Measurements from ENCODE around the gene HOXC10.

Gene HOXC10

DNA sequence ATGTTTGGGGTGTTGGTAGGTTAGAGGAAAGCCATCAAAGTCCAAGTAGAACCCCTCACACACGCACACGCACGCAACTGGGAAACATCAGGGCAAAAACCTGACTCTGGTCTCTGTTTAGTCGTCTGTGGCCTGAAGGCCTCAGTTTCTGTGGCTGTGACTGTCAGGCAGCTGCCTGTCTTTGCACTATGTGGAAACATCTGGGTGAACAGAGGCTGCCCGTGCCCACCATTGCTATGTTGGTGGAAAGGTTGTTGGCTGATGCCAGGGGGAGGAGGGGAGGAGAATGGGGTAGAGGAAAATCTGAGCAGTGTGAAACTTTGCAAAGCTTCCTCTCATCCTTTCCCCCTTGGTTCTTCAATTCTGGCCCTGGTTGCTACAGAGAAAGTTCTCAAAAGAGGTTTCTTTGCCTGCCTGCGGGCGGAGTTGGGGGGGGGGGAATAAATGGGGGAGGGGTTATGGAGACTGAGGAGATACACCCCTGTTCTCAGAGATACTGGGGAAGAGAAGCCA is 7.5 kb downstream of the HOXC10 start:
- DNase-seq (ENCODE audit: low spot score), result no peak

DNA sequence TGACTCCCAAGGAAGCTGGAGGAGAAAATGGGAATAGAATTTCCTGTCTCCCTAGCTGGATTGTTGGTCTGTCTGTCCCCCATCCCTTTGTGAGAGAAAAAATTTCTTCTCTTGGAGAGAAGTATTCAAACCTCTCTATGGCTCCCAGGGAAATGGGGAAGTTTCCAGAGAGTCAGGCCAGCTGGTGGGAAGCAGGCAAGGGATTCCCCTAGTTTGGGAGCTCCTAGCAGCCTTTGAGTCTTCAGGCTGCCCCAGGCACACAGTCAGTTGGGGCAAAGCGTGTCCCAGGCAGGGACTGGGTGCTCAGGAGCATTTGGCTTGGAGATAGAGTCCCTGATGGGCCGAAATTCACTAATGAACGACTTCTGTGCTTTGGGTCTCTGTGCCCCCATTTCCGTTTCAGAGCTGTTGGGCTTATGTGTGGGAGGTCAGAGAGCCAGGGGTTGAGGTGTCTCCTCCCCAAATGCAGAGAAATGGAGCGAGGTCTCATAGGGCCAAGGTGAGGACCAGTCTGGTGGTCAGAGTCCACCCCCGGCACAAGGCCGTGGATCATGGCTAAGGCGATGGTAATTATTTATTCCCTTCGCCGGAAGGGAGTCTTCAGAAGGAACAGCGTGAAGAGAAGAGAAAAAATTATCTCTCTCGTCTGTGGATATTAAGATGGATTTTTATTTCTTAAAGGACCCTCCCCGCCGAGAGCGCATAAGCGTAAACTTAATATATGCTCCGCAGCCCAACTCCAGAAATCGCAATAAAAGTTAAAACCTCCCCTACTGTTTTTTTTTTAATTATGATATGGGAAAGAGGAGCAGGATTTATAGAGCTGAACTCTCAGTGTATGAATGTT is 8.4 kb downstream of the HOXC10 start:
- DNase-seq (ENCODE audit: low spot score), result no peak

DNA sequence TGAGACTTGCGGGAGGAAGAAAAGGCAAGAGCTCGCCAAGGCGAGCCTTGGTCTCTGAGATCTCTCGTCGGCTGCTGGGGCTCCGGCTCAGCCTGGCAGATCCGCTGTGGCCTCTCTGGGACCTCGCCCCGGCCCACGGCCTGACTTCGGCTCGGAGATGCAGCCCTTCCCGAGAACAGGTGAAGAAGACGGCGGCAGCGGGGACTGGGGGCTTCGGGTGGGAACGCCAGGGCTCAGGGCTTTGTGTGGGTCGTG is 9.0 kb downstream of the HOXC10 start:
- no peak for DNase-seq (ENCODE audit: low spot score)

DNA sequence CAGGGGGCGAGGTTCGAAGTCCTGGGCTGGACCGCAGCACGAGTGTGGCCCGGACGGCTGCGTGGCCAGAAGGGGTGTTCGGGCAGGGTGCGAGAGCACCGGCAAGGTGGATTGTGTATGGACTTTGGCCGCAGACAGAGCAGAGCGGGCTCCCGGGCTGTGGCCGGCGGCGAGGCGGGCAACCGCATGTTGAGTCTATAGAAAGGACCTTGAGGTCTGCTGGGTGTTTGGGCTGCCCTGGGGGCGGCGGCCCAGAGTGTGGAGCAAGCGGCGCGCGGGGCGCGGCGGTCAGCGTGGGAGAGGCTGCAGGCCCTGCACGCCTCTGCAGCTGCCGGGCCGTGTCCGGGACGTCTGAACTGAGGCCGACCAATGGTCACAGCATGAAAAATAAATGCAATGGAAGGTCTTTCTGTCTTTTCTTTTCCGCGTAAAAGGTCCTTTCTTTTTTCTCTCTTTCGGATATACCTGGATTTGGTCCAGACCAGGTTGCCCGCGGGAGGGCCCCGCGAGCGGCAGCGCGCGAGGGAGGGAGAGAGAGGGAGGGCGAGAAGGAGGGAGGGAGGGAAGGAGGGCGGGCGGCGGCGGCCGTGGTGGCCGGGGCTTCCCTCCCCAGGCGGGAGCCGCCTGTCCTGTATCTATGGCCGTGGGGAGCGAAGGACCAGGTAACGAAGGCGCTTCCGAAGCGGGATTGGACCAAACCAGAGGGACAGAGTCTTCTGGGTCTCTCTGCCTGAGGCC is 9.5 kb downstream of the HOXC10 start:
- DNase-seq (ENCODE audit: low spot score), result peak; percentile 22

DNA sequence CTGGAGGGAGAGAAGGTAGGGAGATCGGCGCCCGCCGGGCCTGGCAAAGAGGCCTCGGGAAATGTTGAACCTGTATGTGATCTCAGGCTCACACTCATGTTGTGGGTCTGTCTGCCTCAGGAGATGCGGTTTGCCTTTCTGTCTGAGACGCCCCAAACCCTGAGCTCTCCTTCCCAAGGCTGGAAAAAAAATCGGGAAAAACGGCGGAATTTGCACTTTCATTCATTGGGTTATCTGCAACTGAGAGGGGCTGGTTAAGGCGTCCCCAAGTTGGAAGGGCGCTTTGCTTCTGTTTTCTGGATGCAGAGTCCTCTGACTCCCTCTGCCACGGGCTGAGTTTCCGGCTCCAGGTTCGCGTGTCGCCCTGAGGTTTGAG is 10.0 kb downstream of the HOXC10 start:
- no peak for DNase-seq (ENCODE audit: low spot score)

DNA sequence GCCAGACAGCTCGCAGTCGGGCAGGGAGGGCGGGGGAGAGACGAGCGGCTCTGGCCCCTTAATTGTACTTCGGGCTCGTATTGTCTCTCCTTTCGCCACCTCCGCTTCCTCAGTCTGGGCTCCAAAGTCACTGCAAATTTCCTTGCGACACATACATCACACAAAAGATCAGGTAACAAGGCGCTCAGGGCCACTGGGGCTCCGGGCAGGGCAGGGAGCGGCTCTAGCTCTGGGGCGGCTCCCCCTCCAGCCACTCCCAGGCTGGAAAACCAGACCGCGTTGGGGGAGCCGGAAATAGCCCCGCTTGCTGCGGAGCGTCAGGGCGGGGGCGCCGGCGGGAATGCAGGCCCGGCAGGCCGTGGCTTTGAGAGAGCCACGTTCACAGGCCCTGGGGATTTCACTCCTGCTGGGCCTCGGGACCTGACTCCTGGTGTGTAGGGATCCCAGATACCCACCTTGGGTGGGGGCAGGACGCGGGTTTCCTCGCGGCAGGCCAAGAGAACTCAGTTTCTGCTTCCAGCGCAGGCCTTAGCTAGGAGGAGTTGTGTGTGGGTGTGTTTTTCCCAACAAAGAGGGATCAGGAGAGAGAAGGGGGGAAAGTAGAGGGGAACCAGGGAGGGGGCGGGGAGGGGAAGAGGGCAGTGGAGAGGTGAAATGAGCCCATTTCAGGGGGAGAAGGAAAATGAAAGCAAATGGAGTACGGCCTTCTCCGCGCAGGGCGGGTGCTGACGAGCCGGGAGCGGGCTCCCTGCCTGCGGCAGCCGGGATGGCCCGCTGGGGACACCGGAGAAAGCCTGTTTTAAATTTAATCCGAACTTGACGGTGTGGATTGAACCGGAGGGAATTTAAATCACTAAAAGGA is 10.7 kb downstream of the HOXC10 start:
- DNase-seq (ENCODE audit: low spot score), result peak; percentile 84

DNA sequence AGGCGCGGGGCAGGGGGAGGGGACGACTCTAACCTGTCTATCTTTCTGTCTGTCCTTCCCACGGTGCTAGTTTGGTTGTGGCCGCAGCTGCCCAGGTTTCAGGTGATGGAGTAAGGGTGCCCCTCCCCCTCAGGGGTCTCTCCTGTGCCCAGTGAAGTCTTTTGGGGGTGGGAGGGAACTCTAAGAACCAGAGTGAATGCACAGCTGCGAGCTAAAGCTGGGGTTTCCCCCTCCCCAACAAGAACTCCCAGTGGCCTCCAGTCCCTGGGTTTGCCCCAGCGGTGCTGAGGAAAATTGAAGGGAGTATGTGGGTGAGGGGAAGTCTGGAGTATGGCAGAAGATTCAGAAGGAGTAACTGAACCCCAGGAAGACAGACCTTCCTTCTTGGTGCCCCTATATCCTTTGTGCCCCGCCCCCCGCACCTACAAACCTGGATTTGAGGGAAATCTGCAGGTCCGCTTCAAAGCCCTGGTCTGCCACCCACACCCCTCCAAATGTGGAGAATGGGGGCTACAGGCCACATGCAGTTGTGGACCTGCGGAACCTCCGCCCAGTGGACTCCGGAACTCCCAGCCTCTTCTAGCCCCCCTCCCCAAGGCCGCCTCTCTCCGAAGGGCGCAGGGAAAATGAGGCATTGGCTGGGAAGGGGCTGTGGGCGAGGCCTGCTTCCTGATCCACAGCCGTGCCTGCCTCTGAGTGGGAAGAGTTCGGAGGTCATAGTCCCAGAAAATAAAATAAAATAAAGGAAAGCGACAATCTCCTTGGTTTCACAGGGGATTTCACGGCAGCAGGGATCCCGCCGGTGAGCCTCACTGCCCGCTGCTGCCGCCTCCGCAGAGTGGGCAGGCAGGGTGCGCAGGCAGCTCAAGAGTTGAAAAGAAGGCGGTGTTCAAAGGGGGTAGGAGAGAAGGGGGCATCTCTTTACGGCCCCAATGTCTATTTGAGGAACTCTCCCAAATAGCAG is 11.6 kb downstream of the HOXC10 start:
- DNase-seq (ENCODE audit: low spot score), result peak; percentile 49

DNA sequence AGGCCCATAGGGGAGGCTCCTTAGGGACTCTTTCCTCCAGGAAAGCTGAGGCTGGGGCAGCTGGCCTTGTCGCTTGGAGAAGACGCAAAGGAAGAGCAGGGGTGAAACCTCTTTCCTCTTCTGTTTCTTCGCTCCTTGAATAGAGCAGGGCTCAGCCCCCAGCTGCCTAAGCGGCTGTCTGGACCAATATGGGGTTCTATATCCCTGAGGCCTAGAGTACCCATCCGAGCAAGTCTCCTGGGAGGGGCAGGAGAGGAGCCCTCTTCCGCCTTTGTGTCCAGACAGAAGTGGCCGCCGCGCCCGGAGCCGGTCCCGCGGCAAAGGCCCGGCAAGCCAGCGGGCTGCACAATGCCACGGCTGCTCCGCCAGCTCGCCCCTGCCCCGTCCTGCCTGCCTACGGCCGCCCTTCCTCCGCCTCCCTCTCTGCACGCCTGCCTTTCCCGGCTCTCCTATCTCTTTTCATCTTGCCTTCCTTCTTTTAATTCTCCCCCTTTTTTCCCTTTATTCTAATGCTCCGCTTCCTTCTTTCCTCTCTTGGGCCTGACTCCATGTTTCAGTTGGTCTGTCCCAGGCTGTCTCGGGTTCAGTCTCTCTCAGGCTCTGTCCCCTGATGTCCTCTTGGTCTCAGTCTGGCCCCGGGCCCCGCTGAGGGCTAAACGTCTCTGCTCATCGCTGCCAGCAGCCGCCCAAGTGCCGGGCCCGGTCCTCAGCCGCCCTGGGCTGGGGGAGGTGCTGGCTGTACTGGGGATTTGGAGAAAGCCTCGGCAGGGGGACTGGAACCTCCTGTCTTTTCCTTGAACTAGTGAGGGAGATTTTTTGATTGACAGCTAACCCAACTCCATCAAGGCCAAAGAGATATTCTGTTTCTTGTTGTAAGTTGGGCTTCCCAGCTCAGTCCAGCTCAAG is 12.5 kb downstream of the HOXC10 start:
- no peak for DNase-seq (ENCODE audit: low spot score)

DNA sequence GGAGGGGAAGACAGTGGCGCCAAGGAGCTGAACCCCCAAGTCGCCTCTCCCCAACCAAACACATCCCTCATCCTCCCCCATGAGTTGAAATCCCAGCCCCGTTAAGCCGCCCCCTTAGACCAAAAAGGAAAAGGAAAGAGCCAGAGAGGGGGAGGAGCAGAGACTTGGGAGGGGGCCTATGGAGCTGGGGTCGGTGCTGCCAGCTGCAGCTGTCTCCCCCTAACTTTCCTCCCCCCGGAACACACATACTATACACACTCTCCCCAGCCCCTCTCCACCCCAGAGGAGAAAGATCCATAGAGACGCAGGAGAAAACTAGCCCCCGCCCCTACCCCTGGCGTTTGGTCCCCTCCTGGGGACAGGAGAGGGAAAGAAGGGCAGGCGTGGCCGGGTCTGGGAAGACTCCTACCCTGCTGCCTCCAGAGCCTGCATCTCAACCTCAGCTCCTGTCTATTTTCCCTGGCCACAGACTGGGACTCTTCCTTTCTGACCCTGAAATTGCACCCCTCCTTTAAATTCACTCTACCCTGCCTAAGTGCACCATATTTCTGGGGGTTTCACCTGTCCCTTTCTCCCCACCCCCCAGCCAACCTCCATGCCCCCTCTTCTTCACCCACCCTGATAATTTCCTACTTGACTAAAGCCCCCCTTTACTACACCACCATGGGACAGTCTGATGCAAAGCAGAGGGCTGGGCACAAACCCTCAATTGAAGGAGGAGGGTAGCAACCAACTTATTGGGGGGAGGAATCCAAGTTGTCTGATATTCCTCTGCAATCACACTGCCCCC is 13.4 kb downstream of the HOXC10 start:
- no peak for DNase-seq (ENCODE audit: low spot score)

DNA sequence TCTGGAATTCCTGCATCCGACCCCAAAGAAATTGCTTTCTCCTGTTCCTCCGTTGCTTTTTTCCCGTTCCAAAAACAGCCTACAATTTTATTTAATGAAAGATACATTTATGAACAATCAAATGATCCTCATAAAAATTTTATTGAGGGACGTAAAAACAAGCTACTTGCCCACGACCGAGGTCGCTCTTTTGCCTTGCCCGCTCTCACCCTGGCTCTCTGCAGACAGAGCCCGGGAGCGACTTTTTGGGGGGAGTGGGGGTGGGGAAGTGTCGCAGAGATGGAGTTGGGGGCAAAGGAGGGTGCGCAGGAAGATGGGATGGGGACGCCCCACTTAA is 13.9 kb downstream of the HOXC10 start:
- no peak for DNase-seq (ENCODE audit: low spot score)

DNA sequence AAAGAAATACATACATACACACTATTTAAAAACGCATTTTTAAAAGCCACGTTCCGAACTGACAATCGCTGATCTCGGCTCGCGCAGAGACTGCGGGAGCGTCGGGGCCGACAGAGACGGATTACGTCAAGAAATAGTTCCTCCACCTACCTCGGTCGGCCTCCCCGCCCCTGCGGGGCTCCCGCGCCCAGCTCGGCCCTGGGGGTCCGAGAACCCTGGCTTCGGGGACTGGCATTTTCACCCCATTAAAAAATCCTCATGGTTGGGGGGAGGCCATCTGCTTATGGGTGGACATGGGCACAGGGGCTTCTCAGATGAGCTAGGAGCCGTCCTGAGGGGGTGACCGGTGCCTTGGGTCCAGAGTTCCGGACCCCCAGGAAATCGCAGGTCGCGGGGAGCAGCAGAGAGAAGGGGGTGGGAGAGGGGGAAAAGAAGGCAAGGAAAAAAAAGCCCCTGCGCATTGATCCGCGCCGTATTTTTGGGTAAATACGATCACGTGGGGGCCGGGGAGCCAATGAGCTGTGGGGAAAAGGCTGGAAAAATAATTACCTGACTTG is 14.7 kb downstream of the HOXC10 start:
- DNase-seq (ENCODE audit: low spot score), result no peak

DNA sequence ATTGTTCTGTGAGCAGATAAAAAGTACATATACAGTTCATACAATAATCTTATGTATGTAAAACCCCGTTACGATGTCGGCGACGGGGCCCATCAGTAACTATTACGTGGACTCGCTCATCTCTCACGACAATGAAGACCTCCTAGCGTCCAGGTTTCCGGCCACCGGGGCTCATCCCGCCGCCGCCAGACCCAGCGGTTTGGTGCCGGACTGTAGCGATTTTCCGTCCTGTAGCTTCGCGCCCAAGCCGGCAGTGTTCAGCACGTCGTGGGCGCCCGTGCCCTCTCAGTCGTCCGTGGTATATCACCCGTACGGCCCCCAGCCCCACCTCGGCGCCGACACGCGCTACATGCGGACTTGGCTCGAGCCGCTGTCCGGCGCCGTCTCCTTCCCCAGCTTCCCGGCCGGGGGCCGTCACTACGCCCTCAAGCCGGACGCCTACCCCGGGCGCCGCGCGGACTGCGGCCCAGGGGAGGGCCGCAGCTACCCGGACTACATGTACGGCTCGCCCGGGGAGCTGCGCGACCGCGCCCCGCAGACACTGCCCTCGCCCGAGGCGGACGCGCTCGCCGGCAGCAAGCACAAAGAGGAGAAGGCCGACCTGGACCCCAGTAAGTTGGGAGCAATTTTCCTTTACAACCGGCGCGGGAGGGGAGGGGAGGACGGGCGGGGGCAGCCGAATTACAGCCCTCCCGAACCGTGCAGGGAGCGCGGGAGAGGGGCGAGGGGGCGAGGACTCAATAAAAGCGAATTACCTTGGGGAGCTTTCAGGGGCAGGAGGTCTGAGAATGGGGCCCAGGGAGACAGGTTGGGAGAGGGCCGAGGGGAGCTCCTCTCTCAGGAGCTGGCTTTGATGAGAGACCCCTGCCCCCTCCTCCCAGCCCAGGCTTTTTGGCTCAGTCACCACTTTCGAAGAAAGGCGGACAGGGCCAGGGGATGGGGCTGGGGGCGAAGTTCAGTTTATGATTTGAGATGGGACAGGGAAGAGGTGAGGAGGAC is 15.5 kb downstream of the HOXC10 start, which contains the start of gene HOXC9:
Gene HOXC9, plus strand, starts transcription at position 46 of the 999 bp plus-strand sequence. Its CDS starts 28 bp downstream, at position 74.
- no peak for DNase-seq (ENCODE audit: low spot score)

DNA sequence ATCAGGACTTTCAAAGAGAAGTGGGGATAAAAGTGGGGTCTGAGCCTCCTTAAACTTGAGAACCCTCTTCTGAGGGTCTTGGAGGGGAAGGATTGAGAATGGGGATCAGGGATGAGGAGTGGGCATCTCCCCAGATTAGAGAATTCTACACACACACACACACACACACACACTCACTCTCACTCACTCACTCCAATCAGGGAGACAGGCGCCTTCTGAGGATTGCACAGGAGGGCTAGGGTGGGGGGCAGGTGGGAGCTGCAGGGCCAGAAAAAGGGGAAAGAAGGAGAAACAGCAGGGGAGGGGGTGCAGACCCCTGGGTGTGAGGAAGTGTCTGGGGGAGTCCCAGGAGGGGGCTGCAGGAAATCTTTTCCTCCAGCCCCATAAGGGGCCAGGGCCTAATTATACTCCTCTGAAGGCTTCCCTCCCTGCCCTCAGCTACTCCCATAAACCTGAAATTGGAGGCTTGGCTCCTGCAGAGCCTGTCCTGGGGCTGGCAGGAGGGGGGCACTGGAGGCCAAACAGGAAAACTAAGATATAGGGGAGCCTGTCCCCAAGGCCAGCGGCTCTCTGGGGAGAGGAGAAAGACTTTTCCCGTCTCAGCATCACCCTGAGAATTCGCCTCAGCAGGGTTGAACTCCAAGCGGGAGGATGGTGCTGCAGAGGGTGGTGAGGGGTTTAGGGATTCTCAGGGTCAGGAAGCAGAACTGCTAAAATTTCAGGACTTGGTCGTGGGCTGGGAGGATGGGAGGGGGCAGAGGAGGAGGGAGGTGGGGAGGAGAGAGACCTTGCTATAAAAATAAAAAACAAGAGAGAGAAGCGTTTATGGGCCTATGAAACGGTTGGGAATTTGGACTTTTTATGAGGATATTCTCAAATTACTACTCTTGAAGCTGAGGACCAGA is 16.6 kb downstream of the HOXC10 start:
- no peak for DNase-seq (ENCODE audit: low spot score)

DNA sequence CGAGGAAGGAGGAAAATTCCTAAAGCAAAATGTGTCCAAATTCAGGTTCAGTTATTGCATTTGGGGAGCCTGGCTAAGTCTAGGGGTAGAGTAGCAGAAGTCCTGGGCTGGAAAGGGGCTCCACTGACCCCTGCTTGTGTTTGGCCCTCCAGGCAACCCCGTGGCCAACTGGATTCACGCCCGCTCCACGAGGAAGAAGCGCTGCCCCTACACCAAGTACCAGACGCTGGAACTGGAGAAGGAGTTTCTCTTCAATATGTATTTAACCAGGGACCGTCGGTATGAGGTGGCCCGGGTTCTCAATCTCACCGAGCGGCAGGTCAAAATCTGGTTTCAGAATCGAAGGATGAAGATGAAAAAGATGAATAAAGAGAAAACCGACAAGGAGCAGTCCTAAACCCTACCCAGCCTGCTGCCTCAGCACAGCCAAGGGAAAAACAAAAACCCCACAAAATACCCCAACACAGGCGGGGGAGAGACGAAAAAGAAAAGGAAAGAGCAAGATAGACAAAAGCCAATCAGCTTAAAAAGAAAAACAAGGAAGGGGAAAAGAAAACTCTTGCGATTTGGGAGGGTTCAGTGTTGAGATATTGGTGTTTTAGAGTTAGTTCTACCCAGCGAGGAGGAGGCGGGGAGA is 17.4 kb downstream of the HOXC10 start:
- DNase-seq (ENCODE audit: low spot score), result no peak

DNA sequence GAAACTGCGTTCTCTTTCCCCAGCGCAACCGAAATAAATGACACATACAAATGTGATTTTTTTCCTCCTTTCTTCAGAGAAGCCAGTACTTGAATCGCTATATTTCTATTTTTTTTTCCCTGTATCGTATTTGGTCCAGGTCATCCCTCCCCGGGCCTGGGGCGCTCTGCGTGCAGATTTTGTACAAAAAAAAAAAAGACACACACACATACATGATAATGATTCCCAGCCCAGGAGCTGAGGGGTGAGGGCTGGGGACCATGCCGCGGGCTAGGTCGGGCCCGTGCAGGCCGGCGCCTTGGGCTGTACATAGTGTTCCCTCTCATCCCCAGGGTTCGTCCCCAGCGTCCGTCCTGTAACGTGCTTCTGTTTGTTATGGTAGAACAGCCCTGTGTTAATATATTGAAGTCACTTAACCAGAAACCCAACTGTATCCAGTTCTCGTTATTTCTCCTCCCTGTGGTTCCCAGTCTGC is 18.0 kb downstream of the HOXC10 start:
- no peak for DNase-seq (ENCODE audit: low spot score)

DNA sequence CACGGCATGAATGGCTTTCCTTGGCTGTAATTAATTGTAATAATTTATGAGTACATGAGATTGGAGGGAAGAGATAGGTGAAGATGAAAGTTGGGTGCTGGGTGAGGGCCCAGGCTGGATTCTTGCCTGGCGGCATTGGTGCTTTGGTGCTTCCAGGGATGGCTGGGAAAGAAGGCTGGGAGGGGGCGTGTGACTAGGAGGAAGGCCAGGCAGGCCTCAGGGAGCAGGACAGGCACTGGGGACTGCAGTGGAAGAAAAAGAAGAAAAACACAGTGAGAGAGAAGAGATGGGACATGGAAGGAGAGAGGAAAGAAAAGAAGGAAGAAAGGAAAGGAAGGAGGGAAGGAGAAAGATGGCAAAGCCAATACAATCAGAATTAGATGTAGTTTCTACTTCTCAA is 18.7 kb downstream of the HOXC10 start:
- DNase-seq (ENCODE audit: low spot score), result no peak
